ENCODE results near the gene CHST11.

The CHST11 gene

DNA sequence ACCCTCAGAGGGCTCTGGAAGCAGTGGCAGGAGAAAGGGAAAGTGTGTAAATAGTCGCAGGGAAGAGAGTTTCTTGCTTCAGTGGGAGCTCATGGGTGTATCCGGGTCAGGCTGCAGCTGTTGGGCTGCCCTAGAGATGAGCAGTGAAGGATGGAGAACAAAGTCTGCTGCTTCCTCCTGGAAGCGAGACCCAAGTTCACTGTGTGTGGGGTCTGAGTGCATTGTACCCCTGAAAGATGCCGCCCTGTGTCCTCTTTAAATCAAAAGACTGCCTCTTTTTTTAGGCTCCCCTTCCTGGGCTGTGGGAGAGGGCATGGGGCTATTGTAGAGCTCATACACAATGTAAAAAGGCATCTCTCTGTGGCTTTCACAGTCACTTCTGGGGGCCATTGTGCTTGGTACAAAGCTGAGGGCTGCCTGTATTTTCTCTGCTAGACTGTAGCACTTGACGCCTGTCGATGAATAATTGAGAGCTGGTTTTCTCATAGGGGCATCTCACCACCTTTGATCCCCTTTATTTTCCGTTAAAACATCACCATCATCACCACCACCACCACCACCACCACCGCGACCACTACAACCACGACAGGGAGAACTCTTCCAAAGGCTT is 16.7 kb downstream of the CHST11 start:
- Histone ChIP-seq H3K9me3 (ENCODE audit: control insufficient read depth in 1 of 2, low read length in 2 of 2) (no peaks in the 10 kb centered on the region), H3K27me3 (ENCODE audit: low read depth, low read length) (no peaks in the 10 kb centered on the region), H3K36me3 (ENCODE audit: control insufficient read depth in 1 of 2, insufficient read depth in 2 of 2, low read length in 2 of 2) (no peaks in the 10 kb centered on the region), H3K27ac (ENCODE audit: low read length) (no peak overlapping the region), H3K4me1 (ENCODE audit: control insufficient read depth in 1 of 2, insufficient read depth in 2 of 2, low read length in 2 of 2) (no peaks in the 10 kb centered on the region), H3K4me3 (ENCODE audit: low read depth in 1 of 2, low read length in 2 of 2) (no peak overlapping the region)

DNA sequence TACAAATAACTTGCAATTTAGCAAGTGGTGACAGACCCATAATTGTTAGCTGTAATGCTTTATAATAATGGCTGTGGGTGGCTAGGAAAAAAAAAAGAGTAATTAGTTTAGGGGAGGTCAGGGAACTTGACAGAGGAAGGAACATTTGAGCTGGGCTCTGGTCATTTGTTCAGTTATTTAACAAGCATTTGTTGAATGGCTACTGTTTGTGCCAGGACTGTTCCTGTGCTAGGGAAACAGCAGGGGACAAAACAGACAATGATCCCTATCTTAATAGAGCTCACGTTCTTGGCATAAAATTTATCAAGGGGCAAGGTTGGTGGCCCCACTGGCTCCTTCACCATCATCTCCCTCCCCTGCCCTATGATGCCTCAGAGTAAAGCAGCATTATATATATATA is 18.5 kb downstream of the CHST11 start:
- H3K9me3 ChIP-seq (ENCODE audit: control insufficient read depth in 1 of 2, low read length in 2 of 2) = no peaks in the 10 kb centered on the region
- no peaks in the 10 kb centered on the region for H3K27me3 ChIP-seq (ENCODE audit: low read depth, low read length)
- no peaks in the 10 kb centered on the region for H3K36me3 ChIP-seq (ENCODE audit: control insufficient read depth in 1 of 2, insufficient read depth in 2 of 2, low read length in 2 of 2)
- no peaks in the 10 kb centered on the region for H3K4me1 ChIP-seq (ENCODE audit: control insufficient read depth in 1 of 2, insufficient read depth in 2 of 2, low read length in 2 of 2)
- H3K27ac ChIP-seq (ENCODE audit: low read length) = no peak overlapping the region
- no peak overlapping the region for H3K4me3 ChIP-seq (ENCODE audit: low read depth in 1 of 2, low read length in 2 of 2)

- Histone ChIP-seq H3K4me1 (ENCODE audit: control insufficient read depth in 1 of 2, insufficient read depth in 2 of 2, low read length in 2 of 2) (no peaks in the 10 kb centered on the region), H3K9me3 (ENCODE audit: control insufficient read depth in 1 of 2, low read length in 2 of 2) (no peaks in the 10 kb centered on the region), H3K27me3 (ENCODE audit: low read depth, low read length) (no peaks in the 10 kb centered on the region), H3K27ac (ENCODE audit: low read length) (no peak overlapping the region), H3K4me3 (ENCODE audit: low read depth in 1 of 2, low read length in 2 of 2) (no peak overlapping the region), H3K36me3 (ENCODE audit: control insufficient read depth in 1 of 2, insufficient read depth in 2 of 2, low read length in 2 of 2) (no peaks in the 10 kb centered on the region)
Measured at GRCh38 chr12:104477510-104478390, 21.0 kb downstream of the CHST11 start.

GRCh38 chr12:104478396-104479122 is 21.8 kb downstream of the CHST11 start:
- Histone ChIP-seq H3K4me3 (ENCODE audit: low read depth in 1 of 2, low read length in 2 of 2) (no peak overlapping the region), H3K27ac (ENCODE audit: low read length) (no peak overlapping the region), H3K36me3 (ENCODE audit: control insufficient read depth in 1 of 2, insufficient read depth in 2 of 2, low read length in 2 of 2) (no peaks in the 10 kb centered on the region), H3K4me1 (ENCODE audit: control insufficient read depth in 1 of 2, insufficient read depth in 2 of 2, low read length in 2 of 2) (no peaks in the 10 kb centered on the region), H3K27me3 (ENCODE audit: low read depth, low read length) (no peaks in the 10 kb centered on the region), H3K9me3 (ENCODE audit: control insufficient read depth in 1 of 2, low read length in 2 of 2) (no peaks in the 10 kb centered on the region)

- Histone ChIP-seq H3K27ac (ENCODE audit: low read length) (no peak overlapping the region), H3K27me3 (ENCODE audit: low read depth, low read length) (no peaks in the 10 kb centered on the region), H3K4me1 (ENCODE audit: control insufficient read depth in 1 of 2, insufficient read depth in 2 of 2, low read length in 2 of 2) (no peaks in the 10 kb centered on the region), H3K36me3 (ENCODE audit: control insufficient read depth in 1 of 2, insufficient read depth in 2 of 2, low read length in 2 of 2) (no peaks in the 10 kb centered on the region), H3K9me3 (ENCODE audit: control insufficient read depth in 1 of 2, low read length in 2 of 2) (no peaks in the 10 kb centered on the region), H3K4me3 (ENCODE audit: low read depth in 1 of 2, low read length in 2 of 2) (no peak overlapping the region)
Measured at GRCh38 chr12:104479123-104479662, 22.4 kb downstream of the CHST11 start.

DNA sequence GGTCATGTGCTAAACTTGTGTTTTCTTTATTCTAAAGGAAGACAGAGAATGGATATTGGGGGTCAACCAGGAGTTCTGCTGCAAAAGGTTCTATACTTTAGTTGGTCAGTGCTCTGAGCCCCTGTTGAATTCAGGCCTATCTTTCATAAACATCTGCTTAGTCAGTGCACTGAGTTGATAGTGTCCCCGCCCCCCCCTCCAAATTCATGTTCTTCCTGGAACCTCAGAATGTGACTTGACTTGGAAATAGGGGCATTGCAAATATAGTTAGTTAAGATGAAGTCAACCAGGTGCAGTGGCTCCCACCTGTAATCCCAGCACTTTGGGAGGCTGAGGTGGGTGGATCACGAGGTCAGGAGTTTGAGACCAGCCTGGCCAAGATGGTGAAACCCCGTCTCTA is 23.3 kb downstream of the CHST11 start:
- no peaks in the 10 kb centered on the region for H3K9me3 ChIP-seq (ENCODE audit: control insufficient read depth in 1 of 2, low read length in 2 of 2)
- H3K27me3 ChIP-seq (ENCODE audit: low read depth, low read length) = no peaks in the 10 kb centered on the region
- no peaks in the 10 kb centered on the region for H3K4me1 ChIP-seq (ENCODE audit: control insufficient read depth in 1 of 2, insufficient read depth in 2 of 2, low read length in 2 of 2)
- no peaks in the 10 kb centered on the region for H3K36me3 ChIP-seq (ENCODE audit: control insufficient read depth in 1 of 2, insufficient read depth in 2 of 2, low read length in 2 of 2)
- no peak overlapping the region for H3K4me3 ChIP-seq (ENCODE audit: low read depth in 1 of 2, low read length in 2 of 2)
- no peak overlapping the region for H3K27ac ChIP-seq (ENCODE audit: low read length)

- peaks cover 0 to 3% of the 10 kb centered on the region in 2 donors for H3K4me1 ChIP-seq (ENCODE audit: control insufficient read depth in 1 of 2, insufficient read depth in 2 of 2, low read length in 2 of 2)
- H3K9me3 ChIP-seq (ENCODE audit: control insufficient read depth in 1 of 2, low read length in 2 of 2) = no peaks in the 10 kb centered on the region
- H3K4me3 ChIP-seq (ENCODE audit: low read depth in 1 of 2, low read length in 2 of 2) = no peak overlapping the region
- H3K27ac ChIP-seq (ENCODE audit: low read length) = no peak overlapping the region
- H3K27me3 ChIP-seq (ENCODE audit: low read depth, low read length) = no peaks in the 10 kb centered on the region
- no peaks in the 10 kb centered on the region for H3K36me3 ChIP-seq (ENCODE audit: control insufficient read depth in 1 of 2, insufficient read depth in 2 of 2, low read length in 2 of 2)
Measured at GRCh38 chr12:104480826-104481440, 24.2 kb downstream of the CHST11 start.

GRCh38 chr12:104482113-104482512 is 25.4 kb downstream of the CHST11 start:
- H3K36me3 ChIP-seq (ENCODE audit: control insufficient read depth in 1 of 2, insufficient read depth in 2 of 2, low read length in 2 of 2) = no peaks in the 10 kb centered on the region
- no peak overlapping the region for H3K27ac ChIP-seq (ENCODE audit: low read length)
- H3K4me1 ChIP-seq (ENCODE audit: control insufficient read depth in 1 of 2, insufficient read depth in 2 of 2, low read length in 2 of 2) = peaks cover 6 to 15% of the 10 kb centered on the region in 2 donors
- H3K9me3 ChIP-seq (ENCODE audit: control insufficient read depth in 1 of 2, low read length in 2 of 2) = no peaks in the 10 kb centered on the region
- no peak overlapping the region for H3K4me3 ChIP-seq (ENCODE audit: low read depth in 1 of 2, low read length in 2 of 2)
- H3K27me3 ChIP-seq (ENCODE audit: low read depth, low read length) = no peaks in the 10 kb centered on the region

- H3K27me3 ChIP-seq (ENCODE audit: low read depth, low read length) = no peaks in the 10 kb centered on the region
- H3K27ac ChIP-seq (ENCODE audit: low read length) = no peak overlapping the region
- no peaks in the 10 kb centered on the region for H3K9me3 ChIP-seq (ENCODE audit: control insufficient read depth in 1 of 2, low read length in 2 of 2)
- H3K36me3 ChIP-seq (ENCODE audit: control insufficient read depth in 1 of 2, insufficient read depth in 2 of 2, low read length in 2 of 2) = no peaks in the 10 kb centered on the region
- H3K4me3 ChIP-seq (ENCODE audit: low read depth in 1 of 2, low read length in 2 of 2) = no peak overlapping the region
- peaks cover 9 to 19% of the 10 kb centered on the region in 2 donors for H3K4me1 ChIP-seq (ENCODE audit: control insufficient read depth in 1 of 2, insufficient read depth in 2 of 2, low read length in 2 of 2)
Measured at GRCh38 chr12:104482748-104483147, 26.0 kb downstream of the CHST11 start.

GRCh38 chr12:104484079-104484478 is 27.3 kb downstream of the CHST11 start:
- Histone ChIP-seq H3K27ac (ENCODE audit: low read length) (no peak overlapping the region), H3K4me3 (ENCODE audit: low read depth in 1 of 2, low read length in 2 of 2) (no peak overlapping the region), H3K36me3 (ENCODE audit: control insufficient read depth in 1 of 2, insufficient read depth in 2 of 2, low read length in 2 of 2) (no peaks in the 10 kb centered on the region), H3K27me3 (ENCODE audit: low read depth, low read length) (no peaks in the 10 kb centered on the region), H3K9me3 (ENCODE audit: control insufficient read depth in 1 of 2, low read length in 2 of 2) (no peaks in the 10 kb centered on the region), H3K4me1 (ENCODE audit: control insufficient read depth in 1 of 2, insufficient read depth in 2 of 2, low read length in 2 of 2) (peaks cover 9 to 19% of the 10 kb centered on the region in 2 donors)
